Liver (tissue), 9 donors: ENCODE measurements around the gene ITPK1. TPM values are rescaled to one million over a fixed set of nuclear protein-coding genes. Genes with fewer than 3 reads are reported as not detected.

ENCODE experiments used
- DNase-seq: peaks from one replicate; pipeline ENCODE4 v3.0.0-alpha.2; 2017; ENCODE audit warnings: low spot score
- H3K27ac ChIP-seq, 2 donors: one replicate each; pipeline ENCODE4 v1.7.0; 2013; ENCODE audit warnings: inconsistent platforms in 2 of 2, low read length in 2 of 2, control low read depth in 1 of 2, low read depth in 1 of 2, mild to moderate bottlenecking in 1 of 2
- H3K27me3 ChIP-seq, 4 donors: one replicate each; pipeline versions ENCODE4 v1.6.1 to v1.7.0; 2013; ENCODE audit warnings: low read length in 3 of 4, inconsistent platforms in 1 of 4, mild to moderate bottlenecking in 1 of 4, moderate library complexity in 1 of 4; ENCODE audit not compliant: control insufficient read depth in 4 of 4, insufficient read depth in 4 of 4
- H3K36me3 ChIP-seq, 4 donors: one replicate each; pipeline versions ENCODE4 v1.6.1 to v1.7.0; 2013; ENCODE audit warnings: low read length in 3 of 4, mild to moderate bottlenecking in 3 of 4, low read depth in 1 of 4, moderate library complexity in 1 of 4; ENCODE audit not compliant: control insufficient read depth in 4 of 4, insufficient read depth in 3 of 4
- H3K4me1 ChIP-seq, 4 donors: one replicate each; pipeline versions ENCODE4 v1.6.1 to v1.7.0; 2013; ENCODE audit warnings: low read length in 3 of 4, mild to moderate bottlenecking in 3 of 4, moderate library complexity in 1 of 4; ENCODE audit not compliant: control insufficient read depth in 4 of 4, insufficient read depth in 4 of 4
- H3K4me3 ChIP-seq, 3 donors: one replicate each; pipeline versions ENCODE4 v1.6.1 to v1.7.0; 2013; ENCODE audit warnings: low read length in 3 of 3, control low read depth in 1 of 3, low read depth in 1 of 3, mild to moderate bottlenecking in 1 of 3
- H3K9ac ChIP-seq, 2 donors: one replicate each; pipeline ENCODE4 v1.7.0; 2013; ENCODE audit warnings: low read length in 2 of 2, mild to moderate bottlenecking in 2 of 2, moderate library complexity in 2 of 2, control low read depth in 1 of 2, low read depth in 1 of 2
- H3K9me3 ChIP-seq, 4 donors: one replicate each; pipeline versions ENCODE4 v1.6.1 to v1.7.0; 2013; ENCODE audit warnings: low read length in 3 of 4; ENCODE audit not compliant: control insufficient read depth in 4 of 4
- CTCF ChIP-seq: fragments of 150-350 bp; IDR thresholded peaks from 2 replicates; pipeline ENCODE4 v1.5.1; 2017; ENCODE audit warnings: improper control_type of control experiment, low read depth, low read length; ENCODE audit not compliant: missing input control
- EGR1 ChIP-seq, 2 donors: IDR thresholded peaks; 2 replicates each; pipeline ENCODE4 v1.6.1; 2016 to 2018; ENCODE audit warnings: antibody characterized with exemption in 2 of 2, low read depth in 2 of 2
- FOXA1 ChIP-seq: IDR thresholded peaks from 2 replicates; pipeline ENCODE4 v1.6.1; 2016; ENCODE audit warnings: antibody characterized with exemption
- FOXA2 ChIP-seq: IDR thresholded peaks from 2 replicates; pipeline ENCODE4 v1.6.1; 2016; ENCODE audit warnings: antibody characterized with exemption
- GABPA ChIP-seq, 2 donors: IDR thresholded peaks in 1 of 2; conservative IDR thresholded peaks in 1 of 2; 2 replicates each; pipeline ENCODE4 v1.6.1; 2016; ENCODE audit warnings: antibody characterized with exemption in 2 of 2, mild to moderate bottlenecking in 1 of 2, moderate library complexity in 1 of 2
- HNF4A ChIP-seq, 2 donors: conservative IDR thresholded peaks; 2 replicates each; pipeline ENCODE4 v1.6.1; 2016; ENCODE audit warnings: antibody characterized with exemption in 2 of 2, mild to moderate bottlenecking in 2 of 2
- HNF4G ChIP-seq: IDR thresholded peaks from 2 replicates; pipeline ENCODE4 v1.6.1; 2016; ENCODE audit warnings: antibody characterized with exemption
- JUND ChIP-seq, 2 donors: IDR thresholded peaks; 2 replicates each; pipeline ENCODE4 v1.6.1; 2016; ENCODE audit warnings: antibody characterized with exemption in 2 of 2
- MAX ChIP-seq: IDR thresholded peaks from 2 replicates; pipeline ENCODE4 v1.6.1; 2016; ENCODE audit warnings: antibody characterized with exemption
- NR2F2 ChIP-seq: IDR thresholded peaks from 2 replicates; pipeline ENCODE4 v1.6.1; 2016; ENCODE audit warnings: antibody characterized with exemption
- RAD21 ChIP-seq, 2 donors: IDR thresholded peaks; 2 replicates each; pipeline ENCODE4 v1.6.1; 2016; ENCODE audit warnings: antibody characterized with exemption in 2 of 2, mild to moderate bottlenecking in 2 of 2
- REST ChIP-seq: IDR thresholded peaks from 2 replicates; pipeline ENCODE4 v1.6.1; 2016; ENCODE audit warnings: antibody characterized with exemption, mild to moderate bottlenecking
- RXRA ChIP-seq, 2 donors: IDR thresholded peaks; 2 replicates each; pipeline ENCODE4 v1.6.1; 2017 to 2018; ENCODE audit warnings: antibody characterized with exemption in 2 of 2, mild to moderate bottlenecking in 1 of 2
- SP1 ChIP-seq: IDR thresholded peaks from 2 replicates; pipeline ENCODE4 v1.6.1; 2018; ENCODE audit warnings: antibody characterized with exemption, mild to moderate bottlenecking
- TAF1 ChIP-seq: conservative IDR thresholded peaks from 2 replicates; pipeline ENCODE4 v1.6.1; 2016; ENCODE audit warnings: antibody characterized with exemption, mild to moderate bottlenecking
- YY1 ChIP-seq: IDR thresholded peaks from 2 replicates; pipeline ENCODE4 v1.6.1; 2016; ENCODE audit warnings: antibody characterized with exemption, mild to moderate bottlenecking
- WGBS: extraction: QIAGEN DNeasy Blood & Tissue Kit; methylation state at CpG from one replicate; pipeline ENCODE4 v1.1.7; 2013; 5-methylcytosine and 5-hydroxymethylcytosine counted together
- polyA plus RNA-seq, 2 donors: library from polyadenylated mRNA; stranded (reverse) in 1 of 2; unstranded in 1 of 2; fragments of 200-250 nt in 1 of 2; fragments of >200 nt in 1 of 2; fragmentation: Nextera tagmentation in 1 of 2; extraction: Ambion mirVana in 1 of 2; gene quantifications; one replicate each; pipeline versions ENCODE4 v1.2.1 to v1.2.3, GENCODE V29; 2013 to 2015
- total RNA-seq, 2 donors: library from RNA; depleted of rRNA; stranded (reverse); fragments of >200 nt; gene quantifications; one replicate each; pipeline ENCODE4 v1.2.3, GENCODE V29; 2014
- TF ChIP-seq, protein P1 (sequence below): IDR thresholded peaks from 2 replicates; pipeline ENCODE4 v1.6.1; 2016; ENCODE audit warnings: antibody characterized with exemption
- TF ChIP-seq, protein P2 (sequence below): IDR thresholded peaks from 2 replicates; pipeline ENCODE4 v1.6.1; 2016; ENCODE audit warnings: antibody characterized with exemption
- donor health status: healthy.
- donor health status: healthy.
- donor health status: healthy.
- donor health status: healthy.
- donor health status: healthy.

The ITPK1 gene
- total and polyA plus RNA-seq, 4 donors: 9.0 to 41.2 (median 20.4) TPM

GRCh38 chr14:92928961-92929688, 186.6 kb downstream of the ITPK1 start:
- Histone ChIP-seq H3K27me3 (peaks cover 0 to 2% (median 0%) of the 10 kb centered on the region in 4 donors), H3K27ac (no peak overlapping the region), H3K9me3 (no peaks in the 10 kb centered on the region), H3K36me3 (no peaks in the 10 kb centered on the region), H3K9ac (no peak overlapping the region), H3K4me1 (no peaks in the 10 kb centered on the region), H3K4me3 (no peak overlapping the region)
- no peak for DNase-seq
- WGBS: 85% methylated on average over 12 of the region's 12 CpGs
- TF ChIP-seq JUND (IDR thresholded peaks at IDR 0.05) (no peak), FOXA2 (no peak), GABPA (IDR thresholded peaks at IDR 0.05 in 1 of 2, conservative IDR thresholded peaks at IDR 0.05 in 1 of 2) (no peak), YY1 (no peak), REST (no peak), RXRA (IDR thresholded peaks at IDR 0.05) (no peak), FOXA1 (no peak), HNF4A (conservative IDR thresholded peaks at IDR 0.05) (no peak), TAF1 (no peak), CTCF (no peak), HNF4G (no peak), NR2F2 (no peak), EGR1 (IDR thresholded peaks at IDR 0.05; ENCODE audit: low read depth in 2 of 2) (no peak), SP1 (no peak), RAD21 (IDR thresholded peaks at IDR 0.05) (no peak), MAX (no peak)
- TF ChIP-seq, protein P1, sequence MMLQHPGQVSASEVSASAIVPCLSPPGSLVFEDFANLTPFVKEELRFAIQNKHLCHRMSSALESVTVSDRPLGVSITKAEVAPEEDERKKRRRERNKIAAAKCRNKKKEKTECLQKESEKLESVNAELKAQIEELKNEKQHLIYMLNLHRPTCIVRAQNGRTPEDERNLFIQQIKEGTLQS: no peak
- TF ChIP-seq, protein P2, sequence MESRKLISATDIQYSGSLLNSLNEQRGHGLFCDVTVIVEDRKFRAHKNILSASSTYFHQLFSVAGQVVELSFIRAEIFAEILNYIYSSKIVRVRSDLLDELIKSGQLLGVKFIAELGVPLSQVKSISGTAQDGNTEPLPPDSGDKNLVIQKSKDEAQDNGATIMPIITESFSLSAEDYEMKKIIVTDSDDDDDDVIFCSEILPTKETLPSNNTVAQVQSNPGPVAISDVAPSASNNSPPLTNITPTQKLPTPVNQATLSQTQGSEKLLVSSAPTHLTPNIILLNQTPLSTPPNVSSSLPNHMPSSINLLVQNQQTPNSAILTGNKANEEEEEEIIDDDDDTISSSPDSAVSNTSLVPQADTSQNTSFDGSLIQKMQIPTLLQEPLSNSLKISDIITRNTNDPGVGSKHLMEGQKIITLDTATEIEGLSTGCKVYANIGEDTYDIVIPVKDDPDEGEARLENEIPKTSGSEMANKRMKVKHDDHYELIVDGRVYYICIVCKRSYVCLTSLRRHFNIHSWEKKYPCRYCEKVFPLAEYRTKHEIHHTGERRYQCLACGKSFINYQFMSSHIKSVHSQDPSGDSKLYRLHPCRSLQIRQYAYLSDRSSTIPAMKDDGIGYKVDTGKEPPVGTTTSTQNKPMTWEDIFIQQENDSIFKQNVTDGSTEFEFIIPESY: no peak
